Stimulated activated CD4-positive, alpha-beta T cell treated with anti-CD3 and anti-CD28 coated beads, Interleukin-2, amount 100 ng/mL, for 24 hours (primary cell): ENCODE results near the gene HORMAD1.
"Not testable (repeated sequence)": the region's sequence is repeated elsewhere in the genome, so short reads cannot be mapped to it uniquely, and the experiment has no call there.

ENCODE experiments used
- DNase-seq, 2 donors: peaks; one replicate each; pipeline ENCODE4 v3.0.0-alpha.2; 2020

HORMAD1 gene

DNA sequence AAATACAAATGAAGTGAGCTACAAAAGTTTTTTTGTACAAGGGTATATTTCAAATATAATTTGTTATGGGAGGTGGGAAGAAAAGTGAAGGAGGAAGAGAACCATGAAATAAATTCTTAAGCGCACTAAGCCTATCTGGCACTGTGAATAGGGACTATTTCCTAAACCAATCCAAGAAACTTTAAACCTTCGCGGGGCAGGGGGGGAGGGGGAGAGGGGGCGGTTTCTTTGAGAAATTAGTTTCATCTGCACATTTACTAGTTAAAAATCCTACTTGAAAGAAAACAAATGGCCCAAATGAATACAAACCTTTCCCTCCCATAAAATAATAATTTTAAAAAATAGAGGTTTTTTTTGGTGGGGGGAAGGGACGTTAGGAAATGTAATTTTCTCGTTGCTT lies 24.1 kb downstream of the HORMAD1 start:
- DNase-seq = no peak

DNA sequence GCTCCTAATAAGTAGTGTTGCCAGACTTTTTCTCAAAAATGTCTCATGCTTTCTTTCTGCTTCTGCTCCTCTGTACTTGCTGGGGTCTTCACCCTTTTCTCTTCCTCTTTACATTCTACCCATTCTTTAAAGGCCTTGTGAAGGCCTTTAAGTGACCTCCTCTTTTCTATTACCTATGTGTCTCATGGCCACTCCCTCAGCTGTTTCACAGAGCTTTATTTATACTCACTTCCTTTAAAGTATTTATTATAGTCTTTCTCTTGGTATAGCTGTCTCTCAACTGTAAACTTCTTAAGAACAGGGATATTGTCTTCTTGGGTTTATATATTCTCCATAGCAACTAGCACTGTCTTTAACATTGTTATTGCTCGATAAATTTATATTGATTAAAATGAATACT lies 24.5 kb downstream of the HORMAD1 start:
- no peak for DNase-seq

DNA sequence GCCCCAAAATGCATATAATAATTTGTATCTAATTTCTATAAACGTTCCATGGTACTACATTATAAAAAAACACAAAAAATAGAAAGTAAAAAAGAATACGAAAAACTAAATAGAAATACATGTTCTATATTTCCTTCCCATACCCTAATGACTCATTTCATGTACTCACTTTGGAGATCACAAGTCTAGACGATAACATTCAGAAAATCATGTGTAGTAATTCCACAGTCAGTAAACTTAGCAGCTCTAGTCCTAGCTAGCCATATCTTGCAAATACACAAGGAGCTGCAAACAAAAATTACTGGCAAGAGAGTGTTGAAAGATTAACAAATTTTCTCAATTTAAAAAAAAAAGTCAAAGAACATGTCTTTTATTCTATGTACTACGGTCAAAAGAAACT lies 25.1 kb downstream of the HORMAD1 start:
- no peak for DNase-seq

DNA sequence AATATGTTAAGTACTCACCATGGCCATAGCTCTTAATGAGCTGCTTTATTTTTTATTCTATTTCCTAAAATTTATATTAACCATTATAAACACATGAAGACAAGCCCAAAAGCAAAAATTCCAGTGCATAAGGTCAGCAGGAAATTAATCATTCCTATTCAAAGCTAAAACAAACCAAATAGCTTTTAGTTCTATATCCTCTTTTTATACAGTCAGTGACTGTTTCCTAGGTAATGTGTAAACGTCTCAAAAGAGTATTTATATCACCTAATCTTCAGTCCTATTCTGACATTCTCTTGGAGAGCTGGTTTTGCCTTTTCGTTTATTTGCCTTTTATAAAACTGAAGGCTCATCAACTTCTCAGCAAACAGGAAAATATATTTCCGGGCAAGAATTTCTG lies 28.0 kb downstream of the HORMAD1 start:
- no peak for DNase-seq

DNA sequence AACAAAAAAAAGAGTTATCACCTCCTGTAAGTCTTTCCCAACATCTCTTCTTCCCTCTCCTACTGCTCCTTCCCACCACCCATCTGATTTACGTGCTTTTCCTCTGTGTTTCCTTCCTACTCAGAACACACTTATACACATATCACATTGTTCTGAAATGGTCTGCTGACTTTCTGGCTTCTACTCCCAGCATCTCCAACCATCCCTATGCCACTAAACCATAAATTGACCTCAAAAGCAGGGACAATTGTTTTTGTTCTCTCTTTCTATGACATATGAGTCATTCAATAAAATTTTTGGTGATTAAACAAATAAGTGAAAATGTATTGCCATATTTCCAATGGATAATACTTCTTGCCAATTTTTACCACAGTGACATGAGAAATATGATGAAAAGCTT lies 31.9 kb downstream of the HORMAD1 start:
- DNase-seq = no peak

DNA sequence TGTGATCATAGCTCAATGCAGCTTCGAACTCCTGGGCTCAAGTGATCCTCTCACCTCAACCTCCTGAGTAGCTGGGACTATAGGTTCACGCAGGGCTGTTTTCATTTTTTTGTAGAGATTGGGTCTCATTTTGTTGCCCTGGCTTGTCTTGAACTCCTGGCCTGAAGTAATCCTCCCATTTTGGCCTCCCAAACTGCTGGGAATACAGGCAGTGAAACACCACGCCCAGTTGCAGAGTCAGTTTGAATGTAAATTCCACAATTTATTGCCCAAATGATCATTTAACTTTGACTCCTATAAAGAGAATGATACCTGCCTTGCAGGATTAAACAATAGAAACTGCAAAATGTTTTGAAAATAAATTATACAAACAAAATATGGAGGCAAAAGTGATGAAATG lies 34.4 kb downstream of the HORMAD1 start:
- DNase-seq = no peak

DNA sequence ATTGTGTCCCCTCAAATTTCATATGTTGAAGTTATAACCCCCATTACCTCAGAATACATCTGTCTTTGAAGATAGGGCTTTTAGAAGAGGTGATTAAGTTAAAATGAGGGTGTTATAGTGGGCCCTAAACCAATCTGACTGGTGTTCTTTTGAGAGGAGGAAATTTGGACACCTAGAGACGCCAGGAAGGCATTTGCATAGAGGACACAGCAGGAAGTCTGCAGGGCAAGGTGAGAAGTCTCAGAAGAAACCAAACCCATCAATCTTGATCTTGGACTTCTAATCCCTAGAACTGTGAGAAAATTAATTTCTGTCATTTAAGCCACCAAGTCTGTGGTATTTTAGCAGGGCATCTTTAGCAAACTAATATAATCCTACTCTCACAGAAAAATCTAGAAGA lies 36.8 kb downstream of the HORMAD1 start:
- no peak for DNase-seq

DNA sequence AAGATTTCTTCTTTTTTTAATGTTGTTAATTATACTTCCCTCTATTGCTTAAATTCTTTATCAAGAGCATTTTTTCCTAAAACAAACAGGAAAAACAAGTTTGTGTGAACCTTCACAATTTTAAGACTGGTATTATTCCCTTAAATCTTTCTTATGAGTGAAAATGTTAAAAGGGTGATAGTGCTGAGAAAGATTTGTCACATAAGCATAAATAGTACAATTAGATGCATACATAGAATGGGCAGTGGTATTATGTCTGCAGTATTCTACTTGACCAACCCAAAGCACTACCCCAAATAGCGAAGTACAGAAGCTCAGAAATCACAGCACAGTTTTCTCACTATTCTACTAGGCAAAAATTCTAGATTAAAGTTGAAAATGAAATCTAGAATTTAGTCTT lies 41.7 kb downstream of the HORMAD1 start:
- no peak for DNase-seq

DNA sequence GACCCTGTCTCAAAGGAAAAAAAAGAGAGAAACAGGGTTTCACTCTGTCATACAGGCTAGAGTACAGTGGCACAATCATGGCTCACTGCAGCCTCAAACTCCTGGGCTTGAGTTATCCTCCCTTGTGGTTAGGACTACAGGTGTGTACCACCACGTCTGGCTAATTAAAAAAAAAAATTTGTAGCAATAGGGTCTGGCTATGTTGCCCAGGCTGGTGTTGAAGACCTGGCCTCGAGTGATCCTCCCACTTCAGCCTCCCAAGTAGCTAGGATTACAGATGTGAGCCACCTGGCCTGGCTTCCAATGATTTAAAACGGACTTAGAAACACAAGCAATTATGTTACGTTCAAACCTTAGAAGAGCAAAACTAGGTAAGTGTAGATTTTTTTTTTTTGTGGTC lies 45.8 kb downstream of the HORMAD1 start:
- no peak for DNase-seq

DNA sequence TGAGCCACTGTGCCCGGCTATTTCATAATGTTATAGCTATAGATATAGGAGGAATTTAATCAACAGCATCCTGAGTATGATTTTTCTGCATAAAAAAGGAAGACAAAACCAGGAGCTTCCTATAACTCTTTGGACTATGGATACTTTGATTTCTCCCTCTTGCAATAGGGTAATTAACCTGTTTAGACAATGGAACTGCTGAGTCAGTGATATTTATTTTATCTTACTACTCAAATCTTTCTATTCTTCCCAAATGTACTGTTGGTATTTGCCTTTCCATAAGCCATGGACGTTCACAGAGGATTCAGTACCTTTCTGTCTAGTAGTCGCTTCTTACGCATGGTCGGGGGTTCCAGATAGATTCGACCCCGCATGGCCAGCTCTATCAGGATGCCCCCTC lies 57.4 kb downstream of the HORMAD1 start:
- DNase-seq = no peak

DNA sequence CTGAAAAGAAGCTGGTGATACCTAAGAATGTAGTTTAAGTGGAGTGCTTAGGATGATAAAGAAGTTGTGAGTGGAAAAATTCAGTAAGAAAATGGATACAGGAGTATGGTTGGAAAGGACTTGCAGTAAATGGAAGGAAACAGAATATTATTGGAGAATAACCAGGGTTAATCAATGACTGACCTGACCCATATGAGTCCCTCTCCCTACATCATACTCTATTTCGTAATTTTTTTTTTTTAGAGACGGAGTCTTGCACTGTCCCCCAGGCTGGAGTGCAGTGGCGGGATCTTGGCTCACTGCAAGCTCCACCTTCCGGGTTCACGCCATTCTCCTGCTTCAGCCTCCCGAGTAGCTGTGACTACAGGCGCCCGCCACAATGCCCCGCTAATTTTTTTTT lies 57.9 kb downstream of the HORMAD1 start:
- DNase-seq = no peak

DNA sequence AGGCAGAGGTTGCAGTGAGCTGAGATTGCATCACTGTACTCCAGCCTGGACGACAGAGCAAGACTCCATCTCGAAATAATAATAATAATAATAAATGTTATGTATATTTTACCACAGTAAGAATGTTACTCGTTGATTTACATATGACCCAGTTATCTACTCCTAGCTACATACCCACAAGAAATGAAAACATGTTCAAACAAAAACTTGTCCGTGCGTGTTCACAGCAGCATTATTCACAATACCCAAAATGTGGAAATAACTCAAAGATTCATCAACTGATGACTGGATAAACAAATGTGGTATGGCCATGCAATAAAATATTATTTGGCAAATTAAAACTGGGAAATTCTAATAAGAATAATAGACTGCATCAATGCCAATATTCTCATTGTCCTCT lies 59.5 kb downstream of the HORMAD1 start:
- no peak for DNase-seq

DNA sequence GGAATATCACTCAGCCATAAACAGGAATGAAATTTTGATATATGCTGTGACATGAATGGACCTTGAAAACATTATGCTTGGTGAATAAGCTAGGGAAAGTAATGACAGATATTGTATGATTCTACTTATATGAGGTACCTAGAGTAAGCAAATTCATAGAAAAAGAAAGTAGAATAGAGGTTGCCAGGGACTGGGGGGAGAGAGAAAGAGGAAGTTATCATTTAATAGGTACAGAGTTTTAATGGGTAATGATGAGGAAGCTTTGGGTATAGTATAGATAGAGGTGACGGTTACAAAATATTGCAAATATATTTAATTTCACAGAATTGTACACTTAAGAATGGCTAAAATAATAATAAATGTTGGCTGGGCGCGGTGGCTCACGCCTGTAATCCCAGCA lies 60.1 kb downstream of the HORMAD1 start:
- DNase-seq = no peak

DNA sequence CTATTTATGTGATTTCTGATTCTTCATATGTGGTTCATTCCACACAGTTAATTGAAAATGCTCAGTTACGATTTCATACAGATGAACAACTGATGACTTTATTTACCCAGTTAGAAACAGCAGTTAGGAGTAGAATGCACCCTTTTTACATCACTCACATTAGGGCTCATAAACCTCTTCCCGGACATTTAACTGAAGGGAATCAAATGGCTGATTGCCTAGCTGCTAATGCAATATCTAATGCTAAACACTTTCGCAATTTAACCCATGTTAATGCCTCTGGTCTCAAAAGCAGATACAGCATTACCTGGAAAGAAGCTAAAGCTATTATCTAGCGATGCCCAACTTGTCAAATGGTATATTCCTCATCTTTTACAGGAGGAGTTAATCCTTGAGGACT lies 63.6 kb downstream of the HORMAD1 start:
- not testable (repeated sequence) for DNase-seq

DNA sequence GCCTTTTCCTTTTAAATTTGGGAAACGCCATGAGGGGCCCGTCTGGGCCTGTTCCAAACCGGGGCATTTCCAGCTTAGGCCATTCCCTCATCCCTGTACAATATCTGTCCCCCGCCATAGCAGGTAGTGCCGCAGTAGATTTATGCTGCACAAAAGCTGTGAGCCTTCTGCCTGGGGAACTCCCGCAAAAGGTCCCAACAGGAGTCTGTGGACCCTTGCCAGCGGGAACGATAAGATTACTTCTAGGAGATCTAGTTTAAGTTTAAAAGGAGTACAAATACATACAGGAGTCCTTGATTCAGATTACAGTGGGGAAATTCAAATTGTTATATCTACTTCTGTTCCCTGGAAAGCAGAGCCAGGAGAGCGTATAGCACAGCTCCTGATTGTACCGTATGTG lies 66.1 kb downstream of the HORMAD1 start:
- DNase-seq = not testable (repeated sequence)

DNA sequence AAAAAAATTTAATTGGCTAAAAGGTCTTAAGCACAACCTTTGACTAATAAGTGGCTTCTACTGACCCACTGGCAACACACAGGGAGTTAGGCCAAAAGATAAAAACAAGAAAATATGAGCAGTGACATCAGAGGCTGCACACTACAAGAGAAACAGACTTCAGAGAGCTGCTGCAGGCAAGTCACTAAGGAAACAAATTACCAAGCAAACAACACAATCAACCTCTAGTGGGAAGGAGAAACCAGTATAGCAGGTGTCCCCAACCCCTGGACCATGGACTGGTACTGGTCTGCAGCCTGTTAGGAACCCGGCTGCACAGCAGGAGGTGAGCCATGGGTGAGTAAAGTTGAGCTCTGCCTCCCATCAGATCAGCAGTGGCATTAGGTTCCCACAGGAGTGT lies 70.5 kb downstream of the HORMAD1 start:
- DNase-seq = no peak

DNA sequence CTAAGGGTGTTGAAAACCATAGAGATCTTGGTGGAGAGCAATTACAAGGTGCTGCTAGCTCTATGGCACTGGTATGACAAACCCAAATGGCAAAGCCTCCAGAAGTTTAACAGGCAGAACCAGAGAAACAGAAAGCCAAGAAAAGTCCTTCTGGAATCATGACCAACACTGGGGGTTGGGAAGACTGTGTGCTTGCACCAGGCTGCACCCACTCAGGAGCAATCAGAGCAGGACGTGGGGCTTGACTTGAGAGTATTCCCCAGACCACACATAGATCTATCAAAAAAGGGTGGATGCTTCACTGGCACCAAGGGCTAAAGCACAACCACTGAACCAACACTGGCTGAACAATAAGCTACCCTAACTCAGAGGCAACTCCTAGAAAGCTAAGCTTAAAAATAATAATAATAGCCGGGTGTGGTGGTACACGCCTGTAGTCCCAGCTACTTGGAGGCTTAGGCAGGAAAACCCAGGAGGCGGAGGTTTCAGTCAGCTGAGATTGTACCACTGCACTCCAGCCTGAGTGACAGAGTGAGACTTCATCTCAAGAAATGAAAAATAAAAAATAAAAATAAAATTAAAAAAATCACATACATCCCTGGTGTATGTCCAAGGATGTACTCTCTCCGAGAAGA lies 71.1 kb downstream of the HORMAD1 start:
- no peak for DNase-seq
